IMR-90 (cell line): ENCODE data around the gene PIMREG. TPM values are rescaled to one million over a fixed set of nuclear protein-coding genes. Genes with fewer than 3 reads are reported as not detected.

Experiments
- ATAC-seq: fragments of 200-7000 bp; cut with Tn5 transposase; 2 replicates; pipeline ENCODE4 v1.9.1; 2020; ENCODE audit warnings: low read depth, mild to moderate bottlenecking, moderate library complexity
- BruUV-seq: library from RNA; stranded (reverse); fragments of 400-500 nt; replicated peaks from 2 replicates; lab custom pipeline; 2021; lab: Mats Ljungman, UMichigan
- CTCF ChIA-PET: fragments of 300-600 bp; formaldehyde crosslinking; extraction: SDS; loops from one replicate; lab custom pipeline; 2021; ENCODE audit warnings: antibody characterized with exemption; lab: Yijun Ruan, JAX
- POLR2A ChIA-PET: fragments of 300-600 bp; sonication (Branson Sonifier 250); formaldehyde crosslinking; loops from one replicate; lab custom pipeline; 2022; ENCODE audit warnings: antibody characterized with exemption; ENCODE audit not compliant: unreplicated experiment; lab: Charles Lee
- DNase-seq: peaks from one replicate; pipeline ENCODE4 v3.0.0; 2013
- H2AFZ ChIP-seq: replicated peaks from 2 replicates; pipeline ENCODE3; 2013; ENCODE audit warnings: low read length, mild to moderate bottlenecking; ENCODE audit not compliant: poor library complexity
- H2AK5ac ChIP-seq: 2 replicates; pipeline ENCODE4 v1.6.1; 2013; ENCODE audit warnings: low read depth, low read length, inconsistent platforms
- H2AK9ac ChIP-seq: replicated peaks from 2 replicates; pipeline ENCODE3; 2013; ENCODE audit warnings: mild to moderate bottlenecking, low read depth, low read length, moderate library complexity; ENCODE audit not compliant: poor library complexity
- H2BK120ac ChIP-seq: 2 replicates; pipeline ENCODE4 v1.6.1; 2013; ENCODE audit warnings: low read depth, low read length, inconsistent platforms
- H2BK15ac ChIP-seq: 3 replicates; pipeline ENCODE4 v1.6.1; 2013; ENCODE audit warnings: low read depth, low read length, inconsistent platforms
- H2BK20ac ChIP-seq: 2 replicates; pipeline ENCODE4 v1.6.1; 2013; ENCODE audit warnings: low read depth, mild to moderate bottlenecking, inconsistent platforms, low read length, moderate library complexity
- H2BK5ac ChIP-seq: 2 replicates; pipeline ENCODE4 v1.6.1; 2013; ENCODE audit warnings: mild to moderate bottlenecking, low read depth, low read length, inconsistent platforms; ENCODE audit not compliant: poor library complexity, severe bottlenecking
- H3K14ac ChIP-seq: replicated peaks from 2 replicates; pipeline ENCODE4 v1.6.1; 2013; ENCODE audit warnings: low read depth, low read length, inconsistent platforms
- H3K18ac ChIP-seq: 2 replicates; pipeline ENCODE4 v1.6.1; 2013; ENCODE audit warnings: low read depth, low read length, control low read depth
- H3K23ac ChIP-seq: 2 replicates; pipeline ENCODE4 v1.6.1; 2013; ENCODE audit warnings: low read depth, low read length, inconsistent platforms
- H3K27ac ChIP-seq: 2 replicates; pipeline ENCODE4 v1.5.1; 2013; ENCODE audit warnings: mild to moderate bottlenecking, control low read depth, low read length; ENCODE audit not compliant: insufficient read depth
- H3K27me3 ChIP-seq: 2 replicates; pipeline ENCODE4 v1.6.1; 2013; ENCODE audit warnings: low read length; ENCODE audit not compliant: control insufficient read depth, insufficient read depth
- H3K36me3 ChIP-seq: 2 replicates; pipeline ENCODE4 v1.6.1; 2013; ENCODE audit warnings: low read length, mixed read lengths; ENCODE audit not compliant: control insufficient read depth, insufficient read depth
- H3K4ac ChIP-seq: 2 replicates; pipeline ENCODE4 v1.6.1; 2013; ENCODE audit warnings: low read depth, low read length, inconsistent platforms
- H3K4me1 ChIP-seq: 2 replicates; pipeline ENCODE4 v1.6.1; 2013; ENCODE audit warnings: low read length, mixed read lengths; ENCODE audit not compliant: control insufficient read depth, insufficient read depth
- H3K4me2 ChIP-seq: 2 replicates; pipeline ENCODE4 v1.6.1; 2013; ENCODE audit warnings: low read depth, mild to moderate bottlenecking, control low read depth, low read length, moderate library complexity
- H3K4me3 ChIP-seq: 2 replicates; pipeline ENCODE4 v1.5.1; 2013; ENCODE audit warnings: low read depth, mild to moderate bottlenecking, control low read depth, low read length, moderate library complexity; ENCODE audit not compliant: insufficient read depth
- H3K56ac ChIP-seq: 2 replicates; pipeline ENCODE4 v1.6.1; 2013; ENCODE audit warnings: low read length, inconsistent platforms; ENCODE audit not compliant: insufficient read depth; ENCODE audit errors: extremely low read depth
- H3K79me1 ChIP-seq, 2 experiments: 2 replicates each; pipeline ENCODE4 v1.6.1; 2013; ENCODE audit warnings: low read length in 2 of 2, inconsistent platforms in 1 of 2, low read depth in 1 of 2
- H3K9ac ChIP-seq: 2 replicates; pipeline ENCODE4 v1.6.1; 2013; ENCODE audit warnings: low read depth, low read length, control low read depth
- H3K9me1 ChIP-seq: 2 replicates; pipeline ENCODE4 v1.6.1; 2013; ENCODE audit warnings: low read length, inconsistent platforms; ENCODE audit not compliant: insufficient read depth
- H3K9me3 ChIP-seq: 2 replicates; pipeline ENCODE4 v1.6.1; 2013; ENCODE audit warnings: low read length; ENCODE audit not compliant: control insufficient read depth, insufficient read depth
- H4K20me1 ChIP-seq: 2 replicates; pipeline ENCODE4 v1.6.1; 2013; ENCODE audit warnings: low read length, inconsistent platforms; ENCODE audit not compliant: insufficient read depth
- H4K5ac ChIP-seq: 2 replicates; pipeline ENCODE4 v1.6.1; 2013; ENCODE audit warnings: mild to moderate bottlenecking, low read depth, low read length, control low read depth
- H4K8ac ChIP-seq, 2 experiments: 2 replicates each; pipeline ENCODE4 v1.6.1; 2013; ENCODE audit warnings: low read depth in 2 of 2, low read length in 2 of 2, control low read depth in 1 of 2, inconsistent platforms in 1 of 2
- H4K91ac ChIP-seq: 2 replicates; pipeline ENCODE4 v1.6.1; 2013; ENCODE audit warnings: low read depth, low read length, inconsistent platforms; ENCODE audit not compliant: insufficient read depth
- BHLHE40 ChIP-seq: fragments of 150-350 bp; IDR thresholded peaks from 2 replicates; pipeline ENCODE4 v1.6.1; 2016; ENCODE audit warnings: mild to moderate bottlenecking, low read depth, low read length
- CEBPB ChIP-seq: IDR thresholded peaks from 2 replicates; pipeline ENCODE4 v1.6.1; 2012; ENCODE audit warnings: low read depth, low read length, improper control_type of control experiment
- CHD1 ChIP-seq: IDR thresholded peaks from 2 replicates; pipeline ENCODE4 v1.6.1; 2012; ENCODE audit warnings: low read depth, low read length, improper control_type of control experiment
- FOS ChIP-seq: fragments of 150-350 bp; IDR thresholded peaks from 2 replicates; pipeline ENCODE4 v1.6.1; 2016; ENCODE audit warnings: low read depth, low read length
- MAFK ChIP-seq: IDR thresholded peaks from 2 replicates; pipeline ENCODE4 v1.6.1; 2012; ENCODE audit warnings: low read depth, low read length, improper control_type of control experiment
- MAZ ChIP-seq: IDR thresholded peaks from 2 replicates; pipeline ENCODE4 v1.6.1; 2012; ENCODE audit warnings: low read depth, mild to moderate bottlenecking, low read length, improper control_type of control experiment, moderate library complexity, borderline replicate concordance
- MXI1 ChIP-seq: IDR thresholded peaks from 2 replicates; pipeline ENCODE4 v1.6.1; 2012; ENCODE audit warnings: low read depth, mild to moderate bottlenecking, low read length, moderate library complexity, borderline replicate concordance
- NFE2L2 ChIP-seq: fragments of 150-350 bp; IDR thresholded peaks from 2 replicates; pipeline ENCODE4 v1.6.1; 2016; ENCODE audit warnings: low read depth, mild to moderate bottlenecking, low read length
- POLR2A ChIP-seq: IDR thresholded peaks from 2 replicates; pipeline ENCODE4 v1.6.1; 2012; ENCODE audit warnings: mild to moderate bottlenecking, low read depth, low read length
- RAD21 ChIP-seq: IDR thresholded peaks from 2 replicates; pipeline ENCODE4 v1.6.1; 2012; ENCODE audit warnings: low read length, improper control_type of control experiment
- RCOR1 ChIP-seq: IDR thresholded peaks from 2 replicates; pipeline ENCODE4 v1.6.1; 2012; ENCODE audit warnings: mild to moderate bottlenecking, low read length, improper control_type of control experiment; ENCODE audit not compliant: insufficient replicate concordance
- RFX5 ChIP-seq: IDR thresholded peaks from 2 replicates; pipeline ENCODE4 v1.8.0; 2012; ENCODE audit warnings: low read depth, mild to moderate bottlenecking, low read length, moderate library complexity
- SMC3 ChIP-seq: fragments of 150-350 bp; IDR thresholded peaks from 2 replicates; pipeline ENCODE4 v1.6.1; 2016; ENCODE audit warnings: low read depth, mild to moderate bottlenecking, antibody characterized with exemption, low read length, moderate library complexity
- WGBS, 2 experiments: methylation state at CpG; one replicate each; pipeline versions ENCODE4 v1.1.5 to v1.1.7; 2013; ENCODE audit warnings: missing lambda C conversion rate in 2 of 2; ENCODE audit not compliant: insufficient read length in 1 of 2; ENCODE audit errors: extremely low coverage in 2 of 2; 5-methylcytosine and 5-hydroxymethylcytosine counted together
- dilution Hi-C: fragments of 300-500 bp; cut with HindIII; formaldehyde crosslinking; loops from one replicate; pipeline ENCODE4 v1.14.3; 2018; ENCODE audit warnings: low sequenced_read_pairs; ENCODE audit not compliant: unreplicated experiment
- in situ Hi-C: fragments of 300-500 bp; cut with MboI; formaldehyde crosslinking; loops from 3 replicates; pipeline ENCODE4 v1.14.3; 2019; ENCODE audit warnings: low sequenced_read_pairs, inconsistent platforms, mixed read lengths
- intact Hi-C: fragments of 100-400 bp; cut with micrococcal nuclease; formaldehyde crosslinking; loops from 2 replicates; pipeline ENCODE4 v1.10.0; 2022
- polyA plus RNA-seq, 3 experiments: library from polyadenylated mRNA; depleted of rRNA; stranded (reverse); fragments of >200 nt; gene quantifications; 2 replicates each; pipeline ENCODE4 v1.2.3, GENCODE V29; 2012; ENCODE audit warnings: low replicate concordance in 1 of 3
- total RNA-seq: library from RNA; depleted of rRNA; stranded (reverse); fragments of >200 nt; gene quantifications from 2 replicates; pipeline ENCODE4 v1.2.3, GENCODE V29; 2012
- TF ChIP-seq, protein P1 (sequence below): fragments of 150-350 bp; IDR thresholded peaks from 2 replicates; pipeline ENCODE4 v1.6.1; 2017; ENCODE audit warnings: mild to moderate bottlenecking, antibody characterized with exemption, low read length, low read depth
- TF ChIP-seq, protein P2 (sequence below): fragments of 150-350 bp; IDR thresholded peaks from 2 replicates; pipeline ENCODE4 v1.6.1; 2016; ENCODE audit warnings: low read depth, mild to moderate bottlenecking, low read length, moderate library complexity, borderline replicate concordance

The PIMREG gene
- total and polyA plus RNA-seq, 2 of the 4 experiments (the other 2 are of a cell fraction), result 21.5 to 25.9 TPM

DNA sequence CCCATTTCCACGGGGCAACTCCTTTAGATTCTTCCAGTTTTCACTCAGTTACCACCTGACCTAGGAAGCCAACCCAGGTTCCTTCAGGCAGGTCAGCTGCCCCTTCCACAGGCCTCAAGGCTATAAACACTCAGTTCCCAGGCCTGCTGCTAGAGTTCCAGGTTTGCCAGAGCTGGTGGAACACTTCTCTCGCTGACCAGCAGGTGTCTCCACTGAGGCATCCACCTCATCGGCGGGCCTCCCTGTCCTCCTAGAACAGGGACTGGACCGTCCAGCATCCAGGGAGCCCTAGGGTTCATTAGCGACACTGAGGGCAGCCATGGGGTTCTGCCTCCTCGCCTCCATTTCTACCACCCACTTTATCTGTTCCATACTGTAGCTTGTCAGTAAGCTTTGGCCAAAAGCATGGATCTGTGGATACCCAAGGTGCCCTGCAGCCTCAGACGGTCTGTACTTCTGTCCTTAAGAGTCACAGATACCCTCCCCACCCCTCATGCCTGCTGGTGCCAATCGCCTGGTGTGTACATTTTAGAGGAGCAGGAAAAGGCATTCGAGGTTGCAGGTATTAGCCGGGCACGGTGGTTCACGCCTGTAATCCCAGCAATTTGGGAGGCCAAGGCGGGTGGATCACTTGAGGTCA, 29.0 kb downstream of the PIMREG start (continued):
- no peak for TF ChIP-seq BHLHE40
- TF ChIP-seq MXI1, result no peak

- intact Hi-C loops, result loop anchor here (5.0 kb wide), 2 partner anchors 83 to 118 kb away; partner anchors contain the start of gene PITPNM3
- H3K4me3 ChIP-seq, result no peak overlapping the region
- TF ChIP-seq MAFK (no peak), MXI1 (no peak), RAD21 (no peak), NFE2L2 (no peak), SMC3 (no peak), BHLHE40 (no peak), RCOR1 (no peak), FOS (no peak), CEBPB (no peak), POLR2A (no peak), RFX5 (no peak), MAZ (no peak), CHD1 (no peak)
- TF ChIP-seq, protein P1, sequence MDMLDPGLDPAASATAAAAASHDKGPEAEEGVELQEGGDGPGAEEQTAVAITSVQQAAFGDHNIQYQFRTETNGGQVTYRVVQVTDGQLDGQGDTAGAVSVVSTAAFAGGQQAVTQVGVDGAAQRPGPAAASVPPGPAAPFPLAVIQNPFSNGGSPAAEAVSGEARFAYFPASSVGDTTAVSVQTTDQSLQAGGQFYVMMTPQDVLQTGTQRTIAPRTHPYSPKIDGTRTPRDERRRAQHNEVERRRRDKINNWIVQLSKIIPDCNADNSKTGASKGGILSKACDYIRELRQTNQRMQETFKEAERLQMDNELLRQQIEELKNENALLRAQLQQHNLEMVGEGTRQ, result no peak
- TF ChIP-seq, protein P2, sequence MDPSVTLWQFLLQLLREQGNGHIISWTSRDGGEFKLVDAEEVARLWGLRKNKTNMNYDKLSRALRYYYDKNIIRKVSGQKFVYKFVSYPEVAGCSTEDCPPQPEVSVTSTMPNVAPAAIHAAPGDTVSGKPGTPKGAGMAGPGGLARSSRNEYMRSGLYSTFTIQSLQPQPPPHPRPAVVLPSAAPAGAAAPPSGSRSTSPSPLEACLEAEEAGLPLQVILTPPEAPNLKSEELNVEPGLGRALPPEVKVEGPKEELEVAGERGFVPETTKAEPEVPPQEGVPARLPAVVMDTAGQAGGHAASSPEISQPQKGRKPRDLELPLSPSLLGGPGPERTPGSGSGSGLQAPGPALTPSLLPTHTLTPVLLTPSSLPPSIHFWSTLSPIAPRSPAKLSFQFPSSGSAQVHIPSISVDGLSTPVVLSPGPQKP, result no peak
These were observed 30.1 kb downstream of the PIMREG start for GRCh38 chr17:6474376-6474775.

More at GRCh38 chr17:6474376-6474775, 30.1 kb downstream of the PIMREG start:
- Histone ChIP-seq H2BK5ac (no peak overlapping the region), H3K9ac (no peak overlapping the region), H4K8ac (no peak overlapping the region), H2BK15ac (no peak overlapping the region), H3K4ac (no peak overlapping the region), H3K27me3 (no peaks in the 10 kb centered on the region), H4K20me1 (peaks cover 5% of the 10 kb centered on the region; the same call in 1 of the 2 replicates), H3K9me3 (no peaks in the 10 kb centered on the region), H3K23ac (no peak overlapping the region), H3K4me2 (no peak overlapping the region), H2BK20ac (no peak overlapping the region), H3K56ac (no peak overlapping the region), H2AK5ac (peak overlapping the region; percentile 46; the same call in 1 of the 2 replicates), H3K14ac (no peak overlapping the region), H2AK9ac (no peak overlapping the region), H2BK120ac (no peak overlapping the region), H4K91ac (no peak overlapping the region), H2AFZ (no peak overlapping the region), H3K79me1 (no peaks in the 10 kb centered on the region), H3K27ac (no peak overlapping the region), H4K5ac (no peak overlapping the region), H3K9me1 (peaks cover 7% of the 10 kb centered on the region; the same call in 1 of the 2 replicates), H3K4me1 (peaks cover 13% of the 10 kb centered on the region), H3K18ac (no peak overlapping the region), H3K36me3 (no peaks in the 10 kb centered on the region)
- ChIA-PET POLR2A (no interaction called here), CTCF (no interaction called here)
- 86% methylated on average over 12 of the region's 22 CpGs; no CpG with 5 or more reads in 1 of the 2 experiments for WGBS, 2 experiments
- no peak for DNase-seq
- BruUV-seq, result no TSS peak
- ATAC-seq, result no peak
- in situ Hi-C loops, result loop anchor here (10.0 kb wide), 1 partner anchor 170 kb away; the partner anchor contains the start of genes KIAA0753 and TXNDC17
- dilution Hi-C loops, result no loop called here
